ENCODE results near the gene P2RX3. TPM values are rescaled to one million over a fixed set of nuclear protein-coding genes. Genes with fewer than 3 reads are reported as not detected.

Gene P2RX3
- total and polyA plus RNA-seq, 10 of the 15 experiments (the other 5 are each of a cell fraction or from before 2014, with no cell fraction given), result 0.05 to 0.12 TPM; not detected in 8

GRCh38 chr11:57399972-57400578, 61.9 kb downstream of the P2RX3 start:
- TF ChIP-seq ESRRA (IDR thresholded peaks at IDR 0.05; ENCODE audit: low read length) (no peak), JUNB (IDR thresholded peaks at IDR 0.05) (no peak), RCOR1 (conservative IDR thresholded peaks at IDR 0.05; ENCODE audit: low read depth, low read length) (no peak), ZNF384 (IDR thresholded peaks at IDR 0.05; ENCODE audit: borderline replicate concordance, low read depth, low read length) (no peak), CBFB (IDR thresholded peaks at IDR 0.05; ENCODE audit: low read depth) (no peak), MYB (IDR thresholded peaks at IDR 0.05; ENCODE audit: borderline replicate concordance, low read depth, low read length) (no peak)
- TF ChIP-seq, protein P1, sequence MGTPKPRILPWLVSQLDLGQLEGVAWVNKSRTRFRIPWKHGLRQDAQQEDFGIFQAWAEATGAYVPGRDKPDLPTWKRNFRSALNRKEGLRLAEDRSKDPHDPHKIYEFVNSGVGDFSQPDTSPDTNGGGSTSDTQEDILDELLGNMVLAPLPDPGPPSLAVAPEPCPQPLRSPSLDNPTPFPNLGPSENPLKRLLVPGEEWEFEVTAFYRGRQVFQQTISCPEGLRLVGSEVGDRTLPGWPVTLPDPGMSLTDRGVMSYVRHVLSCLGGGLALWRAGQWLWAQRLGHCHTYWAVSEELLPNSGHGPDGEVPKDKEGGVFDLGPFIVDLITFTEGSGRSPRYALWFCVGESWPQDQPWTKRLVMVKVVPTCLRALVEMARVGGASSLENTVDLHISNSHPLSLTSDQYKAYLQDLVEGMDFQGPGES (IDR thresholded peaks at IDR 0.05), result no peak
- DNase-seq (ENCODE audit: low read depth, low spot score), result no peak
- no TSS peak for BruUV-seq (replicated peaks)
- no peaks in the 10 kb centered on the region for H3K9me3 ChIP-seq (replicated peaks; ENCODE audit: control insufficient read depth, insufficient read depth, low read length)
- ATAC-seq, result no peak
- SMC1A ChIA-PET (ENCODE audit: uncharacterized antibody, unreplicated experiment), result interaction anchor here (1.6 kb wide), 1 partner anchor 26 kb away, joined by 5 read pairs; no protein-coding TSS in a partner anchor
- no peaks in the 10 kb centered on the region for H3K27me3 ChIP-seq (replicated peaks in 1 of 2; ENCODE audit: control insufficient read depth in 2 of 2, insufficient read depth in 2 of 2, low read length in 1 of 2)
- CTCF ChIA-PET, result interaction anchor here (0.7 to 1.2 kb wide), 3 partner anchors 55 to 1644 kb away, joined by 3 to 4 read pairs (median 3); no protein-coding TSS in a partner anchor
- 85% methylated on average over 4 of the region's 4 CpGs for WGBS (ENCODE audit: insufficient coverage, insufficient replicate concordance, low lambda C conversion rate, missing lambda C conversion rate)
- no peaks in the 10 kb centered on the region for H4K20me1 ChIP-seq (ENCODE audit: control insufficient read depth, insufficient read depth)
- POLR2A ChIA-PET, result interaction anchor here (1.3 to 1.4 kb wide), 2 partner anchors 18 to 26 kb away, joined by 3 to 4 read pairs; no protein-coding TSS in a partner anchor
- in situ Hi-C loops (cut with MboI) (no loop called here), intact Hi-C loops (cut with micrococcal nuclease; ENCODE audit: unreplicated experiment) (no loop called here)
- H3K27ac ChIP-seq (ENCODE audit: control insufficient read depth, insufficient read depth), result no peak overlapping the region
- no peak overlapping the region for H3K9ac ChIP-seq (ENCODE audit: control insufficient read depth, insufficient read depth, low read length)
- no peak overlapping the region for H3K4me3 ChIP-seq
- peaks cover 0 to 5% of the 10 kb centered on the region in 2 experiments; a peak in 3 of 4 replicates for H3K36me3 ChIP-seq (ENCODE audit: control insufficient read depth in 2 of 2, insufficient read depth in 2 of 2, low read length in 1 of 2)
- H3K79me2 ChIP-seq (ENCODE audit: control insufficient read depth, insufficient read depth, low read length), result no peaks in the 10 kb centered on the region
- no peak overlapping the region for H3K4me2 ChIP-seq (ENCODE audit: control insufficient read depth, insufficient read depth)
- no peak overlapping the region for H2AFZ ChIP-seq (ENCODE audit: control insufficient read depth, low read depth, low read length)
- FAIRE-seq, result no peak
- H3K4me1 ChIP-seq (ENCODE audit: control insufficient read depth, insufficient read depth, low read length), result no peaks in the 10 kb centered on the region
- RAD21 ChIA-PET (ENCODE audit: unreplicated experiment), result no interaction called here
